SU-DHL-6 (cell line): Measurements from ENCODE around the gene SLC25A13.

Experiments used
- H2AFZ ChIP-seq: fragments of 200-600 bp; sonication (generic); 2 replicates; pipeline ENCODE4 v1.6.1; 2014; ENCODE audit warnings: low read depth, mild to moderate bottlenecking, moderate library complexity, mixed read lengths, antibody characterized with exemption, low read length; ENCODE audit not compliant: severe bottlenecking
- H3F3A ChIP-seq: fragments of 200-600 bp; shearing (Covaris generic); 2 replicates; pipeline ENCODE4 v1.6.0; 2016; ENCODE audit warnings: antibody characterized with exemption, mild to moderate bottlenecking; ENCODE audit not compliant: insufficient read depth
- H3K27ac ChIP-seq: fragments of 200-600 bp; sonication (generic); 2 replicates; pipeline ENCODE4 v1.5.1; 2016; ENCODE audit warnings: low read depth, mild to moderate bottlenecking, low read length, moderate library complexity, mixed read lengths
- H3K27me3 ChIP-seq: fragments of 200-600 bp; sonication (generic), shearing (Covaris generic); 2 replicates; pipeline ENCODE4 v1.6.0; 2014; ENCODE audit warnings: mild to moderate bottlenecking, low read length
- H3K36me3 ChIP-seq: fragments of 200-600 bp; sonication (generic); 2 replicates; pipeline ENCODE4 v1.6.1; 2014; ENCODE audit warnings: mild to moderate bottlenecking, low read length, mixed read lengths
- H3K4me2 ChIP-seq: fragments of 300-600, 200-600 bp; shearing (Covaris generic), sonication (generic); 2 replicates; pipeline ENCODE4 v1.6.0; 2014; ENCODE audit warnings: low read length, low read depth, mild to moderate bottlenecking; ENCODE audit not compliant: poor library complexity, severe bottlenecking
- H3K4me3 ChIP-seq: fragments of 200-600 bp; sonication (generic); 2 replicates; pipeline ENCODE4 v1.5.1; 2014; ENCODE audit warnings: antibody characterized with exemption, low read length, mild to moderate bottlenecking, mixed read lengths; ENCODE audit not compliant: insufficient read depth, poor library complexity, severe bottlenecking
- H3K79me2 ChIP-seq: fragments of 200-600 bp; sonication (generic); 2 replicates; pipeline ENCODE4 v1.6.1; 2014; ENCODE audit warnings: mild to moderate bottlenecking, low read length, moderate library complexity; ENCODE audit not compliant: insufficient read depth
- H3K9ac ChIP-seq: fragments of 200-600 bp; sonication (generic); 2 replicates; pipeline ENCODE4 v1.7.0; 2014; ENCODE audit warnings: mild to moderate bottlenecking, low read length
- H3K9me2 ChIP-seq: fragments of 200-600 bp; sonication (generic); replicated peaks from 2 replicates; pipeline ENCODE4 v1.6.1; 2014; ENCODE audit warnings: low read length; ENCODE audit not compliant: insufficient read depth
- H3K9me3 ChIP-seq: fragments of 200-600 bp; sonication (generic); 2 replicates; pipeline ENCODE4 v1.6.1; 2014; ENCODE audit warnings: low read length, mixed read lengths; ENCODE audit not compliant: insufficient read depth
- H4K20me1 ChIP-seq: fragments of 200-600 bp; sonication (generic); 2 replicates; pipeline ENCODE4 v1.6.1; 2014; ENCODE audit warnings: low read depth, mild to moderate bottlenecking, antibody characterized with exemption, low read length, moderate library complexity, mixed read lengths
- CTCF ChIP-seq: fragments of 200-600 bp; sonication (generic); IDR thresholded peaks from one replicate; pipeline ENCODE4 v1.5.1; 2017; ENCODE audit warnings: antibody characterized with exemption, mild to moderate bottlenecking, low read length, moderate library complexity; ENCODE audit not compliant: insufficient read depth, poor library complexity, severe bottlenecking
- EZH2phosphoT487 ChIP-seq: fragments of 200-600 bp; sonication (generic), shearing (Covaris generic); conservative IDR thresholded peaks from 2 replicates; pipeline ENCODE4 v1.6.1; 2018; ENCODE audit warnings: mild to moderate bottlenecking, antibody characterized with exemption, low read length, moderate library complexity, mixed read lengths

Gene SLC25A13

GRCh38 chr7:96266580-96266979 lies 55.3 kb downstream of the SLC25A13 start:
- Histone ChIP-seq H3K9me2 (no peaks in the 10 kb centered on the region), H3K79me2 (no peaks in the 10 kb centered on the region), H3K9ac (no peak overlapping the region), H3K9me3 (no peaks in the 10 kb centered on the region), H3K27me3 (no peaks in the 10 kb centered on the region), H3K4me2 (no peak overlapping the region), H3F3A (no peaks in the 10 kb centered on the region), H3K4me3 (no peak overlapping the region), H4K20me1 (no peaks in the 10 kb centered on the region), H3K36me3 (no peaks in the 10 kb centered on the region), H2AFZ (no peak overlapping the region), H3K27ac (no peak overlapping the region)
- TF ChIP-seq CTCF: no peak
- no peak for TF ChIP-seq EZH2phosphoT487

- Histone ChIP-seq H3K27ac (no peak overlapping the region), H3K36me3 (no peaks in the 10 kb centered on the region), H3K4me3 (no peak overlapping the region), H4K20me1 (no peaks in the 10 kb centered on the region), H3K9me3 (no peaks in the 10 kb centered on the region), H3K79me2 (no peaks in the 10 kb centered on the region), H3K27me3 (no peaks in the 10 kb centered on the region), H3F3A (no peaks in the 10 kb centered on the region), H3K4me2 (no peak overlapping the region), H2AFZ (no peak overlapping the region), H3K9me2 (no peaks in the 10 kb centered on the region), H3K9ac (no peak overlapping the region)
- TF ChIP-seq CTCF: no peak
- no peak for TF ChIP-seq EZH2phosphoT487
Measured at GRCh38 chr7:96266015-96266414, 55.9 kb downstream of the SLC25A13 start.

- no peaks in the 10 kb centered on the region; the same call in 1 of the 2 replicates for H3K36me3 ChIP-seq
- no peaks in the 10 kb centered on the region for H4K20me1 ChIP-seq
- no peaks in the 10 kb centered on the region for H3K9me2 ChIP-seq
- no peaks in the 10 kb centered on the region for H3F3A ChIP-seq
- peaks cover 22% of the 10 kb centered on the region for H3K79me2 ChIP-seq
- H3K9ac ChIP-seq: no peak overlapping the region
- no peak overlapping the region for H3K27ac ChIP-seq
- H3K27me3 ChIP-seq: no peaks in the 10 kb centered on the region
- no peak overlapping the region for H3K4me3 ChIP-seq
- no peaks in the 10 kb centered on the region for H3K9me3 ChIP-seq
- no peak overlapping the region for H3K4me2 ChIP-seq
- TF ChIP-seq CTCF (no peak), EZH2phosphoT487 (no peak)
- H2AFZ ChIP-seq: no peak overlapping the region
Measured at GRCh38 chr7:96253964-96254363, 67.9 kb downstream of the SLC25A13 start.
